Choroid plexus epithelial cell (primary cell): ENCODE data around the gene RAX.

Experiments used
- DNase-seq: peaks from one replicate; pipeline ENCODE4 v3.0.0-alpha.2; 2010; ENCODE audit warnings: low read depth
- H3K4me3 ChIP-seq: 2 replicates; pipeline ENCODE4 v1.5.1; 2011; ENCODE audit warnings: low read depth, mild to moderate bottlenecking, control low read depth, low read length, moderate library complexity
- TF ChIP-seq, protein P1 (sequence below): conservative IDR thresholded peaks from 2 replicates; pipeline ENCODE4 v1.5.1; 2011; ENCODE audit warnings: low read depth, mild to moderate bottlenecking, control low read depth, inconsistent platforms, low read length, moderate library complexity

The RAX gene

GRCh38 chr18:59274533-59274928, 1.3 kb upstream of the RAX start:
- no peak for DNase-seq
- H3K4me3 ChIP-seq: no peak overlapping the region
- TF ChIP-seq, protein P1, sequence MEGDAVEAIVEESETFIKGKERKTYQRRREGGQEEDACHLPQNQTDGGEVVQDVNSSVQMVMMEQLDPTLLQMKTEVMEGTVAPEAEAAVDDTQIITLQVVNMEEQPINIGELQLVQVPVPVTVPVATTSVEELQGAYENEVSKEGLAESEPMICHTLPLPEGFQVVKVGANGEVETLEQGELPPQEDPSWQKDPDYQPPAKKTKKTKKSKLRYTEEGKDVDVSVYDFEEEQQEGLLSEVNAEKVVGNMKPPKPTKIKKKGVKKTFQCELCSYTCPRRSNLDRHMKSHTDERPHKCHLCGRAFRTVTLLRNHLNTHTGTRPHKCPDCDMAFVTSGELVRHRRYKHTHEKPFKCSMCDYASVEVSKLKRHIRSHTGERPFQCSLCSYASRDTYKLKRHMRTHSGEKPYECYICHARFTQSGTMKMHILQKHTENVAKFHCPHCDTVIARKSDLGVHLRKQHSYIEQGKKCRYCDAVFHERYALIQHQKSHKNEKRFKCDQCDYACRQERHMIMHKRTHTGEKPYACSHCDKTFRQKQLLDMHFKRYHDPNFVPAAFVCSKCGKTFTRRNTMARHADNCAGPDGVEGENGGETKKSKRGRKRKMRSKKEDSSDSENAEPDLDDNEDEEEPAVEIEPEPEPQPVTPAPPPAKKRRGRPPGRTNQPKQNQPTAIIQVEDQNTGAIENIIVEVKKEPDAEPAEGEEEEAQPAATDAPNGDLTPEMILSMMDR: no peak

GRCh38 chr18:59273759-59274532, 692 bp upstream of the RAX start:
- TF ChIP-seq, protein P1: no peak
- DNase-seq: no peak
- H3K4me3 ChIP-seq: no peak overlapping the region

DNA sequence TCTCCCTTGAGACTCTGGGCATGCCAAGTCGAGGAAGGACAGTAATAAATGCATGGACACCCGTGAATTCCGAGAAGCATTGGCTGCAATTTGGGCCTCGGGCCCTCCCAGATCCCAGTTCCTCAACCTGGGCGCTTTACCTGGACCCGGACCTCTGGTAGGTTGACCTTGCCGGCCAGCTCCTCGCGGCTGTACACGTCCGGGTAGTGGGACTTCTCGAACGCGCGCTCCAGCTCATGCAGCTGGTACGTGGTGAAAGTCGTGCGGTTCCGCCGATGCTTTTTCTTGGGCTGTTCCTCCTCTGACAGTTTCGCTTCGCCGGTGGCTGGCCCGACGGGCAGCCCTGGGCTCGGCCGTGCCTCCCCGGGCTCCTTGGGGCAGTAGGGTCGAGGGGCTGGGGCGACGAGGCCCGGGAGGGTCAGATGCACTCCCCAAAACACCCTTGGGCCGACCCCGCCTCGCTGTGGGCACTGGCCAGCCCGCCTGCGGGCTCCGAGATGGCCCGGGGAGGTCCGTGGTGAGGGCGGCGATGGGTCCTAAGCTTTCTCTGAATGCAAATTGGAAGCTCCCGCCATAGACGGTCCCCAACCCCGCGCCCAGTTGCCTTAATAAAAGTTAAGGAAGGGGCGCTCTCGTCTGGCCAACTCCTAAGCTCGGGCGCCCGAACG, 899 bp downstream of the RAX start:
- TF ChIP-seq, protein P1: no peak
- peak; percentile 6 for DNase-seq
- H3K4me3 ChIP-seq: no peak overlapping the region

DNA sequence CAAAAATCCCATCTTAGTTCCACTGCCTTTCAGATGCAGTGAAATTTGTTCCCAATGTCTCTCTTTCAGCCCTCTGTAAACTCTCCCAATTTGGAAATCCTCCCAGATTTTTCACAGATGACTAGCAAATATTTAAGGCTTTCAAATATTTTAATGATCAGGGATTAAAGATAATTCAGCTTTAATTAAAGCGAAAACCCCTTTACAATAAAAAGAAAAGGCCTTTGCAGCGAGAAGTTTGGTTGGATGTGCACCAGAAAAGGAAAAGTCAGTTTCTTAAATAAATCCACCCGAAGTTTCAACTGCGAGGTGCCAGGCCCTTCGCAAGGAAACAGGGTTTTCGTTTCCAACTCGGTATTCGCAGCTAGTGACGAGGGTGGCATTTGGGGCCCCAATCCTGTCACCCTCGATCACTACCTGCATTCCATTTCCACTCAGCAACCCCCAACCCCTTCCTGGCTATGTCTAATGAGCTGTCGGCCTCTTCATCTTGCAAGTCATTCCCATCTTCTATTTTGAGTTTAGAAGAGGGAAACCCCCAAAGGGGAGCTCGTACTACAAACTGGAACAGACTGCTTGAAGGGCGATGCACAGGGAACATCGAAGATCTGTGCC, 1.5 kb downstream of the RAX start:
- H3K4me3 ChIP-seq: no peak overlapping the region
- TF ChIP-seq, protein P1: no peak
- no peak for DNase-seq

GRCh38 chr18:59270689-59271257, 2.5 kb downstream of the RAX start:
- no peak for DNase-seq
- TF ChIP-seq, protein P1: no peak
- no peak overlapping the region for H3K4me3 ChIP-seq

DNA sequence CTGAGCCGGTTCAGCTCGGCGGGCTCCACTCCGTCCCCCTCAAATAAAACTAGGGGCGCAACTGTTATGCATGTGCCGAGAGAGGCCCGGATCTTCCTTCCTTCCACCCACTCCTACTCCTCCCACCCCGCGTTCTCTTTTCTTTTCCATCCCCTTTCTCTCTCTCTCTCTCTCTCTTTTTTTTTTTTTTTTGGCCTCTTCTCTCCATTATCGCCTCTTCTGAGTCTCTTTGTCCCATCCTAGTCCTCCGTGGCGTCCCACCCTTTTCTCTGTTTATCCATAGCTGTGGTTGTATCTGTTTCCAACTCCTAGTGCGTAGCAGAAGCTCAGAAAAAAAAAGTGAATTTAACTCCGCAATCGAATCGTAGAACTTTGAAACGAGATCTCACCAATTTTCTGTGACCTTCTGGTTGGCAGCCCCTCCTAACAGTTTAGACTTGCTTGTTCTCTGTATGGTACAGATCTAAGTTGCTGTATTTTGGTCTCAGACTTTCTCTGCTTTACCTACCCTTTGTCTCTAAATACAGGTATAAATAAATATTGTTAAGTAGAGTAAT, 3.6 kb downstream of the RAX start:
- TF ChIP-seq, protein P1: no peak
- H3K4me3 ChIP-seq: no peak overlapping the region
- DNase-seq: no peak
